Activated naive CD4-positive, alpha-beta T cell treated with anti-CD3 and anti-CD28 coated beads for 36 hours (primary cell): ENCODE data around the gene MTREX. TPM values are rescaled to one million over a fixed set of nuclear protein-coding genes. Genes with fewer than 3 reads are reported as not detected.

ENCODE experiments used
- CTCF ChIA-PET: fragments of 350-600 bp; sonication (Branson Sonifier 250); formaldehyde crosslinking; loops from one replicate; lab custom pipeline; 2021; ENCODE audit warnings: antibody characterized with exemption; lab: Charles Lee
- DNase-seq: peaks from one replicate; pipeline ENCODE4 v3.0.0-alpha.2; 2020
- H3K27ac Mint-ChIP-seq: one replicate; pipeline ENCODE4 v1.8.0; 2021; ENCODE audit warnings: mild to moderate bottlenecking, mixed read lengths
- H3K27me3 Mint-ChIP-seq: one replicate; pipeline ENCODE4 v1.8.0; 2021; ENCODE audit warnings: low read depth, mixed read lengths
- H3K36me3 Mint-ChIP-seq: one replicate; pipeline ENCODE4 v1.8.0; 2021; ENCODE audit warnings: low read depth, mixed read lengths
- H3K4me1 Mint-ChIP-seq: one replicate; pipeline ENCODE4 v1.8.0; 2021; ENCODE audit warnings: low read depth, mixed read lengths
- H3K4me3 Mint-ChIP-seq: one replicate; pipeline ENCODE4 v1.8.0; 2021; ENCODE audit warnings: mild to moderate bottlenecking, moderate library complexity, mixed read lengths
- H3K9me3 Mint-ChIP-seq: one replicate; pipeline ENCODE4 v1.8.0; 2021; ENCODE audit warnings: mixed read lengths
- intact Hi-C: fragments of 100-400 bp; cut with micrococcal nuclease; formaldehyde crosslinking; loops from one replicate; pipeline ENCODE4 v1.15.1; 2023
- total RNA-seq, 2 experiments: library from RNA; stranded (reverse); gene quantifications; one replicate each; pipeline ENCODE4 v1.2.3, GENCODE V29; 2021

Gene MTREX
- total RNA-seq, 2 experiments from 2014 or later = 76.1 to 79.7 TPM

DNA sequence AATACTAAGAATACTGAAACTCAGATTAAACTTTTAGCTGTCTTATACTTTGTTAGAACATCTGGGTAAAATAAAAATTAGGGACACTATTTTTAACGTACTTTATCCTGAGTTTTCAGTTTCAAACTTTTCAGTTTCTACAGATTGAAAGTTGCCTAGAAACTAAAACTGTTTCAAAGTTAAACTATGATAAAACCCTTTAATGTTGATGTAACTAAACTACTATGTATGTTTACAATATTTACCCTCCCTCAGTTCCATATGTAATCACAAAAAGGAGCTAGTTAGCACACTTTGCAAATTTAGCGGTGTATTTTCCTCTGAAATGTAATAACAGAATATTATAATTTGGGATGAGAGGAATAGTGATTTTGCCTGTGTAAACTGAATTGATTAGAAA lies 105.9 kb downstream of the MTREX start:
- no peak overlapping the region for H3K27ac Mint-ChIP-seq
- CTCF ChIA-PET = no interaction called here
- H3K36me3 Mint-ChIP-seq = peaks cover 22% of the 10 kb centered on the region
- no peak for DNase-seq
- no peaks in the 10 kb centered on the region for H3K9me3 Mint-ChIP-seq
- no peak overlapping the region for H3K4me3 Mint-ChIP-seq
- peaks cover 10% of the 10 kb centered on the region for H3K4me1 Mint-ChIP-seq
- intact Hi-C loops = no loop called here
- H3K27me3 Mint-ChIP-seq = no peaks in the 10 kb centered on the region

- CTCF ChIA-PET = no interaction called here
- H3K4me1 Mint-ChIP-seq = peaks cover 17% of the 10 kb centered on the region
- no peak for DNase-seq
- no peaks in the 10 kb centered on the region for H3K9me3 Mint-ChIP-seq
- H3K27ac Mint-ChIP-seq = no peak overlapping the region
- H3K36me3 Mint-ChIP-seq = peaks cover 28% of the 10 kb centered on the region
- intact Hi-C loops = no loop called here
- H3K27me3 Mint-ChIP-seq = no peaks in the 10 kb centered on the region
- no peak overlapping the region for H3K4me3 Mint-ChIP-seq
Observed at GRCh38 chr5:55415071-55415470, 107.3 kb downstream of the MTREX start.

GRCh38 chr5:55416306-55416705 lies 108.5 kb downstream of the MTREX start:
- no peaks in the 10 kb centered on the region for H3K27me3 Mint-ChIP-seq
- H3K4me3 Mint-ChIP-seq = no peak overlapping the region
- CTCF ChIA-PET = interaction anchor here (1.0 kb wide), 1 partner anchor 10 kb away, joined by 3 read pairs; no protein-coding TSS in a partner anchor
- H3K27ac Mint-ChIP-seq = no peak overlapping the region
- intact Hi-C loops = no loop called here
- no peaks in the 10 kb centered on the region for H3K9me3 Mint-ChIP-seq
- no peak for DNase-seq
- H3K36me3 Mint-ChIP-seq = peaks cover 30% of the 10 kb centered on the region
- H3K4me1 Mint-ChIP-seq = peaks cover 26% of the 10 kb centered on the region

- no peak for DNase-seq
- intact Hi-C loops = no loop called here
- Mint-ChIP-seq H3K27ac (no peak overlapping the region), H3K27me3 (no peaks in the 10 kb centered on the region), H3K9me3 (no peaks in the 10 kb centered on the region), H3K36me3 (peaks cover 49% of the 10 kb centered on the region), H3K4me1 (peaks cover 36% of the 10 kb centered on the region), H3K4me3 (no peak overlapping the region)
- CTCF ChIA-PET = interaction anchor here (0.6 to 2.3 kb wide), 2 partner anchors 13 to 94 kb away, joined by 3 to 5 read pairs; no protein-coding TSS in a partner anchor
Observed at GRCh38 chr5:55418994-55419968, 111.5 kb downstream of the MTREX start.

GRCh38 chr5:55421074-55421529 lies 113.3 kb downstream of the MTREX start:
- no peaks in the 10 kb centered on the region for H3K27me3 Mint-ChIP-seq
- H3K36me3 Mint-ChIP-seq = peaks cover 54% of the 10 kb centered on the region
- peak; percentile 49 for DNase-seq
- no peak overlapping the region for H3K4me3 Mint-ChIP-seq
- CTCF ChIA-PET = interaction anchor here (0.6 kb wide), 1 partner anchor 180 kb away, joined by 3 read pairs; no protein-coding TSS in a partner anchor
- H3K9me3 Mint-ChIP-seq = no peaks in the 10 kb centered on the region
- H3K27ac Mint-ChIP-seq = no peak overlapping the region
- intact Hi-C loops = loop anchor here (1.0 to 5.0 kb wide), 7 partner anchors 19 to 448 kb away; partner anchors contain the start of genes CDC20B, MCIDAS and PLPP1
- peaks cover 33% of the 10 kb centered on the region for H3K4me1 Mint-ChIP-seq

DNA sequence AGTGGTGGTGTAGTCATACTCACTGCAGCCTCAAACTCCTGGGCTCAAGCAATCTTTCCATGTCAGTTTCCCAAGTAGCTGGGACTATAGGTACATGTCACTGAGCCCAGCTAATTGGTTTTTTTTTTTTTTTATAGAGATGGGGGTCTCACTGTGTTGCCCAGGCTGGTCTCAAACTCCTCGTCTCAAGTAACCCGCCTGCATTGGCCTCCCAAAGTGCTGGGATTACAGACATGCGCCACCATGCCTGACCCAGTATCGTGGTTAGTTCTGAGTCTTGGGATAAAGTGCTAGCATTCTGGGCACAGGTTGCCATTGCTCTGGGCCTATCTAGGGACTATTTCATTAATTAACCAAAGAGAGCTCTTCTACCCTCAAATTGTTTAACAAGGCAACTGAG lies 118.7 kb downstream of the MTREX start:
- no peak for DNase-seq
- H3K27me3 Mint-ChIP-seq = no peaks in the 10 kb centered on the region
- H3K4me1 Mint-ChIP-seq = peaks cover 9% of the 10 kb centered on the region
- CTCF ChIA-PET = interaction anchor here (0.6 to 0.9 kb wide), 2 partner anchors 29 to 677 kb away, joined by 3 to 4 read pairs; no protein-coding TSS in a partner anchor
- H3K9me3 Mint-ChIP-seq = peaks cover 22% of the 10 kb centered on the region
- no peak overlapping the region for H3K4me3 Mint-ChIP-seq
- H3K27ac Mint-ChIP-seq = no peak overlapping the region
- H3K36me3 Mint-ChIP-seq = peaks cover 82% of the 10 kb centered on the region
- intact Hi-C loops = no loop called here

GRCh38 chr5:55427157-55427556 lies 119.4 kb downstream of the MTREX start:
- intact Hi-C loops = no loop called here
- no peaks in the 10 kb centered on the region for H3K27me3 Mint-ChIP-seq
- no peak for DNase-seq
- H3K9me3 Mint-ChIP-seq = peaks cover 26% of the 10 kb centered on the region
- CTCF ChIA-PET = interaction anchor here (0.6 to 0.7 kb wide), 2 partner anchors 218 to 678 kb away, joined by 3 to 4 read pairs; no protein-coding TSS in a partner anchor
- H3K27ac Mint-ChIP-seq = no peak overlapping the region
- no peak overlapping the region for H3K4me3 Mint-ChIP-seq
- H3K36me3 Mint-ChIP-seq = peaks cover 84% of the 10 kb centered on the region
- peaks cover 4% of the 10 kb centered on the region for H3K4me1 Mint-ChIP-seq

- Mint-ChIP-seq H3K4me3 (no peak overlapping the region), H3K4me1 (no peaks in the 10 kb centered on the region), H3K36me3 (peaks cover 79% of the 10 kb centered on the region), H3K27me3 (no peaks in the 10 kb centered on the region), H3K27ac (no peak overlapping the region), H3K9me3 (peaks cover 38% of the 10 kb centered on the region)
- CTCF ChIA-PET = no interaction called here
- intact Hi-C loops = no loop called here
- DNase-seq = no peak
Observed at GRCh38 chr5:55429221-55429612, 121.4 kb downstream of the MTREX start.

DNA sequence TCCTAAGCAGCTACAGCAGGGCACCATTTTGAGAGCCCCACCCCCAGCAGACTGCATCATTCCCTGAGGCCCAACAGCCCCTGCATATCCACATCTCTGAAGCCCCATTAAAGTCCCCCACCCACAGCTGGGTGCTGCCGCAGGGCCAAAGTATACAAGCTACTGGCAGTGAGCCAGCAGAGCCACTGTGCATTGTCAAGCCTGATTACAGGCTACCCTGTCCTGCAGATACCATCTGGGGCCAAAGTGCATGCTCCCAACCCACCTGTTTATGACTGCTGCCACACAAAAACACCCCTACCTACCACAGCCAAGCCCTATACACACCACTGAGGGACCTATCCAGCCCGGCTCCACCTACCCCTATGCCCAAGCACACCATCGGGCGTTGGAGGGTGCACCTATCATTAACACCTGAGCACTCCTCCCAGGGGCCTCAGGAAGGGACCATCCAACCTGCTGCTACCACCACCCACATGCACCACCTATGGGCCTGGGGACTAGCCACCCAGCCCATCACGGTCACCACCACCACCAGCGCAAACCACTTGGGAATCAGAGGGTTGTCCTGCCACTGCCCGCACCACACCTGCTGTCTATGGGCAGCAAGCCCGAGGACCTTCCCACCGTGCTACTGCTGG lies 121.9 kb downstream of the MTREX start:
- peaks cover 43% of the 10 kb centered on the region for H3K9me3 Mint-ChIP-seq
- CTCF ChIA-PET = no interaction called here

GRCh38 chr5:55432549-55432948 lies 124.8 kb downstream of the MTREX start:
- DNase-seq = no peak
- no peaks in the 10 kb centered on the region for H3K4me1 Mint-ChIP-seq
- no peak overlapping the region for H3K4me3 Mint-ChIP-seq
- H3K9me3 Mint-ChIP-seq = peaks cover 56% of the 10 kb centered on the region
- no peaks in the 10 kb centered on the region for H3K27me3 Mint-ChIP-seq
- CTCF ChIA-PET = interaction anchor here (0.6 kb wide), 1 partner anchor 814 kb away, joined by 4 read pairs; no protein-coding TSS in a partner anchor
- intact Hi-C loops = no loop called here
- peaks cover 77% of the 10 kb centered on the region for H3K36me3 Mint-ChIP-seq
- H3K27ac Mint-ChIP-seq = peak overlapping the region; percentile 47

More for the DNA sequence above, 121.9 kb downstream of the MTREX start:
- H3K27me3 Mint-ChIP-seq = no peaks in the 10 kb centered on the region
- no peak for DNase-seq
- intact Hi-C loops = no loop called here
- no peak overlapping the region for H3K27ac Mint-ChIP-seq
- peaks cover 80% of the 10 kb centered on the region for H3K36me3 Mint-ChIP-seq
- H3K4me1 Mint-ChIP-seq = no peaks in the 10 kb centered on the region
- no peak overlapping the region for H3K4me3 Mint-ChIP-seq

DNA sequence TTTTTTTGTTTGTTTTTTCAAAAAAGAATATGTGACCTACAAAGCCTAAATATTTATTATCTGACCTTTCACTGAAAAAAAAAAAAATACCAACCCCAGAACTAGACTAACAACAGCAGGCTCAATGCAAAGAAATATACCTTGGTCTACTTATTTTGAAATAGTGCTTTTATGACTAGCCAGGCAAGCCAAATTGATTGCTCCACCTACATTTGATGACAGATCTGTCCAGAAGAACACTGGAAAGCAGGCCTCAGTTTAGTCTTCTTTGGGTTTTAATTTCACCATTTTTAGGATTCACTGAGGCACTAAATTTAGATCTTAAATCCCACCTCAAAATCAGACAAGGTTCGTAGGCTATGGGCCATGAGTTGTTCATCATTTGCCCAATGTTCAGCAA lies 129.7 kb downstream of the MTREX start:
- CTCF ChIA-PET = no interaction called here
- Mint-ChIP-seq H3K4me1 (peaks cover 43% of the 10 kb centered on the region), H3K36me3 (peaks cover 34% of the 10 kb centered on the region), H3K4me3 (no peak overlapping the region), H3K27ac (no peak overlapping the region), H3K9me3 (peaks cover 28% of the 10 kb centered on the region), H3K27me3 (no peaks in the 10 kb centered on the region)
- DNase-seq = no peak
- intact Hi-C loops = no loop called here

- intact Hi-C loops = no loop called here
- H3K27ac Mint-ChIP-seq = no peak overlapping the region
- no peak overlapping the region for H3K4me3 Mint-ChIP-seq
- H3K9me3 Mint-ChIP-seq = peaks cover 24% of the 10 kb centered on the region
- no peak for DNase-seq
- H3K36me3 Mint-ChIP-seq = peaks cover 31% of the 10 kb centered on the region
- CTCF ChIA-PET = no interaction called here
- peaks cover 44% of the 10 kb centered on the region for H3K4me1 Mint-ChIP-seq
- no peaks in the 10 kb centered on the region for H3K27me3 Mint-ChIP-seq
Observed at GRCh38 chr5:55437859-55438206, 130.0 kb downstream of the MTREX start.
